Left hindlimb (tissue), 1 donor: Measurements from ENCODE around the gene PSMG2.

Source experiments
- DNase-seq: peaks from one replicate; pipeline ENCODE4 v3.0.0-alpha.2; 2018

The PSMG2 gene

DNA sequence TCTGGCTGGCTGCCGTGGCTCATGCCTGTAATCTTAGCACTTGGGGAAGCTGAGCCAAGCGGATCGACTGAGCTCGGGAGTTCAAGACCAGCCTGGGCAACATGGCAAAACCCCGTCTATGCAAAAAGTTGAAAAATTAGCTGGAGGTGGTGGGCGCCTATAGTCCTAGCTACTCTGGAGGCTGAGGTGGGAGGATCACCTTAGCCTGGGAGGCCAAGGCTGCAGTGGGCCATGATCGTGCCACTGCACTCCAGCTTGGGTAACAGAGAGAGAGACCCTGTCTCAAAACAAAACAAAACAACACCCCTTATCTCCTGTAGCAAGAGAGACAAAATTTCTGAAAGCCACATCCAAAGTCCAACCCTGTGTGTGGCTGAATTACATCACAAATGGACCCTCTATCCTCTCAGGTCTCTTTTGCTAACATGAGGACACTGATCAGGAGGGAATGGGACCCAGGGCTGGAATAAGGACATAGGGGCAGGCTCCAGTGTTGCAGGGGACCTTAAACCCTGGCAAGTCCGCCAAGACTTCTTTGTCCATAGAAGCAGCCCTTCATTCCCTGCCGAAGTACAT lies 64.8 kb downstream of the PSMG2 start:
- DNase-seq, result no peak

DNA sequence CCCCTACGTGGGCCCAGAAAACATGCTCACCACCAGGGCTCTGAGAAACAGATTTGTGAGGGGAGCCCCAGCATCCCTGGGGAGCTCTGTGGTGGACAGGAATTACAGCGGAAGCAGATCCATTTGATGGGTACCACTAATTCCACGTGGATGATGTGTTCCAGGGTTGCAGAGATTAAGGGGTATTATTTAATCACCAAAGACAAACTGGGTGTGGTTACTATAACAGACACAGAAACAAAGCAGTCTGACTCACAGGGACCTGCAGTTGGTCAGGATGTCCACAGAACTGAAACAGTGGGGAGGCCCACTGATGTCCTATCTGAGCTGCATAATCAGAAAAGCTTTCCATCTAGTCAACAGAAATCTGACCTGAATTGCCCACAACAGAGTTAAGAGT lies 65.8 kb downstream of the PSMG2 start:
- no peak for DNase-seq

- DNase-seq, result no peak
These were observed 66.3 kb downstream of the PSMG2 start for GRCh38 chr18:12769136-12769535.

GRCh38 chr18:12769644-12770440 lies 67.0 kb downstream of the PSMG2 start:
- no peak for DNase-seq

DNA sequence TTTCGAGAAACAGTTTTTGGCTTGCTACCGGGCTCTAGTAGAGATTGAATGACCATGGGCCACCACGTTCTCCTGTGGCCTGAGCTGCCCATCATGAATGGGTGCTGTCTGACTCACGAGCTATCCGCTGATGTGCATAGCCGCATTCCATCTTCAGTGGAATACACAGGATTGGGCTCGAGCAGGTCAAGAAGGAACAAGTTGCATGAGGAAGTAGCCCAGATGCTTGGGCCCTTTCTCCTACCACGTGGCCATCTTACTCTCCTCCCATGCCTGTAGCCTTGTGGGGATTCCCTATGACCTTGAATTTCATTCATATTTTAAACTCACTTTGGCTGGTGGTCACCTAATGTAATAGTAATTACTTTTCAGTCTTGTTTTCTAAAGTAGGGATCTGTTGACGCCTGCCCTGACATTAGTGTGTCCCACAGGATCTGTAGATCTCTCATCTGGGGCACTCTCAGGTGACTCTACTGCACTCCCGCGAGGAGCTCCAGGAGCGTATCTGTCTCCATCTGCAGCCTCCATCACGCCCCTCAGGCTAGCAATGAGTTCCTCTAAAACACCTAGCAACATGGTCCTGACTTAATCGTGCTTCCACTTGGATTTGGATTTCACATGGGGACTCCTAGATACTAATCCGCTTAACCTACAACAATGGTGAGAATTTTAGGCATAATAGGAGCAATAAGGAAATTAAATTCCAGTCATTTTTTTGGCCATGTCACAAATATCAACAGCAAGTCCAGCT lies 67.8 kb downstream of the PSMG2 start:
- DNase-seq, result no peak

- DNase-seq, result no peak
These were observed 69.3 kb downstream of the PSMG2 start for GRCh38 chr18:12772111-12772510.

GRCh38 chr18:12773369-12773768 lies 70.5 kb downstream of the PSMG2 start:
- no peak for DNase-seq

GRCh38 chr18:12774982-12775381 lies 72.1 kb downstream of the PSMG2 start:
- no peak for DNase-seq
